ENCODE results near the gene PSMA8. TPM values are rescaled to one million over a fixed set of nuclear protein-coding genes. Genes with fewer than 3 reads are reported as not detected.
A peak's percentile ranks its signal among the peaks of the same experiment; 100 is the strongest.

Gene PSMA8
- total RNA-seq, 1 experiment from 2014 or later: not detected

DNA sequence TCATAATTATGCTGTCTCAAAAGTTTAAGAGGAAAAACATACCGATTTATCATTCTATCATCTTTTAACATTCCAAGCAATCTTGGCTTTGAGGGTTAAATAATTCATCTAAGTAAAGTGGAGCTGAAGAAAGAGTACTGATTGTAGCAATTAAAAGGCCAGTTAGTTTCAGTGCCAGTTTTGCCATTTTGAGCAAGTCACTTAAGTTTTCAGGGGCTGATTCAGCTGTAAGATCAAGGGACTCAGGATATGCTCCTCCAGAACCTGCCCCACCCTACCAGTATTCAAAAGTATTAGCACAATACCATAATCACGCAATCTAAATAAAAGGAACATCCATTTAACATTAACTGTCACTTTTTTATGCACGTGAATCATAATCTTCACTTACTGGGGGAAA lies 45.2 kb upstream of the PSMA8 start:
- intact Hi-C loops (cut with micrococcal nuclease; ENCODE audit: unreplicated experiment): no loop called here
- Histone ChIP-seq H3K9me2 (ENCODE audit: insufficient read depth) (no peaks in the 10 kb centered on the region), H3K79me2 (ENCODE audit: low read depth) (peaks cover 43% of the 10 kb centered on the region), H4K20me1 (ENCODE audit: insufficient read depth) (peaks cover 12% of the 10 kb centered on the region), H2AFZ (no peak overlapping the region), H3K27ac (no peak overlapping the region), H3K4me1 (replicated peaks; ENCODE audit: insufficient read depth) (peaks cover 12% of the 10 kb centered on the region; the same call in 1 of the 2 replicates), H3K9me3 (ENCODE audit: insufficient read depth, low read depth) (no peaks in the 10 kb centered on the region), H3K36me3 (ENCODE audit: low read depth) (0 out of 2 replicates have a peak, but pooled peaks cover under 1% of the 10 kb centered on the region), H3K4me2 (peak overlapping the region; percentile 89), H3F3A (ENCODE audit: insufficient read depth, low read depth) (no peaks in the 10 kb centered on the region), H3K27me3 (ENCODE audit: insufficient read depth, low read depth) (no peaks in the 10 kb centered on the region), H3K4me3 (peak overlapping the region; percentile 73)
- CTCF ChIA-PET: no interaction called here
- no TSS peak for BruUV-seq (replicated peaks)
- no peak for DNase-seq
- POLR2A ChIA-PET (ENCODE audit: unreplicated experiment): no interaction called here
- TF ChIP-seq CTCF (conservative IDR thresholded peaks at IDR 0.05) (no peak), EZH2 (IDR thresholded peaks at IDR 0.05; ENCODE audit: low read depth) (no peak)

- CTCF ChIA-PET: no interaction called here
- no peaks in the 10 kb centered on the region for H3F3A ChIP-seq (ENCODE audit: insufficient read depth, low read depth)
- H2AFZ ChIP-seq: peak overlapping the region; percentile 91; the same call in 1 of the 2 replicates
- BruUV-seq (replicated peaks): TSS peak; percentile 38
- H3K4me1 ChIP-seq (replicated peaks; ENCODE audit: insufficient read depth): peaks cover 12% of the 10 kb centered on the region; the same call in 1 of the 2 replicates
- H3K4me2 ChIP-seq: peak overlapping the region; percentile 89
- H3K27ac ChIP-seq: peak overlapping the region; percentile 60; the same call in 1 of the 2 replicates
- peaks cover 43% of the 10 kb centered on the region for H3K79me2 ChIP-seq (ENCODE audit: low read depth)
- TF ChIP-seq CTCF (conservative IDR thresholded peaks at IDR 0.05) (no peak), EZH2 (IDR thresholded peaks at IDR 0.05; ENCODE audit: low read depth) (no peak)
- H3K9me2 ChIP-seq (ENCODE audit: insufficient read depth): no peaks in the 10 kb centered on the region
- H3K36me3 ChIP-seq (ENCODE audit: low read depth): no peaks in the 10 kb centered on the region
- peaks cover 12% of the 10 kb centered on the region for H4K20me1 ChIP-seq (ENCODE audit: insufficient read depth)
- DNase-seq: no peak
- no peaks in the 10 kb centered on the region for H3K9me3 ChIP-seq (ENCODE audit: insufficient read depth, low read depth)
- intact Hi-C loops (cut with micrococcal nuclease; ENCODE audit: unreplicated experiment): loop anchor here (5.0 kb wide), 1 partner anchor 458 kb away; the partner anchor contains the start of gene KCTD1
- H3K4me3 ChIP-seq: peak overlapping the region; percentile 73
- no peaks in the 10 kb centered on the region for H3K27me3 ChIP-seq (ENCODE audit: insufficient read depth, low read depth)
- POLR2A ChIA-PET (ENCODE audit: unreplicated experiment): no interaction called here
Observed at GRCh38 chr18:26089293-26090129, 44.2 kb upstream of the PSMA8 start.

- intact Hi-C loops (cut with micrococcal nuclease; ENCODE audit: unreplicated experiment): loop anchor here (5.0 kb wide), 1 partner anchor 457 kb away; the partner anchor contains the start of gene KCTD1
- Histone ChIP-seq H3K79me2 (ENCODE audit: low read depth) (peaks cover 43% of the 10 kb centered on the region), H3K27me3 (ENCODE audit: insufficient read depth, low read depth) (no peaks in the 10 kb centered on the region), H3K27ac (peak within 1 kb of the TSS; percentile 60), H3K36me3 (ENCODE audit: low read depth) (no peaks in the 10 kb centered on the region), H3K4me2 (peak within 1 kb of the TSS; percentile 89), H3K4me3 (peak within 1 kb of the TSS; percentile 73), H3K9me2 (ENCODE audit: insufficient read depth) (no peaks in the 10 kb centered on the region), H3K4me1 (replicated peaks; ENCODE audit: insufficient read depth) (peaks cover 12% of the 10 kb centered on the region; the same call in 1 of the 2 replicates), H3F3A (ENCODE audit: insufficient read depth, low read depth) (no peaks in the 10 kb centered on the region), H3K9me3 (ENCODE audit: insufficient read depth, low read depth) (no peaks in the 10 kb centered on the region), H2AFZ (peak within 1 kb of the TSS; percentile 91), H4K20me1 (ENCODE audit: insufficient read depth) (peaks cover 12% of the 10 kb centered on the region)
- no TSS peak for BruUV-seq (replicated peaks)
- TF ChIP-seq CTCF (conservative IDR thresholded peaks at IDR 0.05) (no peak), EZH2 (IDR thresholded peaks at IDR 0.05; ENCODE audit: low read depth) (no peak)
- CTCF ChIA-PET: no interaction called here
- DNase-seq: peak; percentile 73 to 85
- POLR2A ChIA-PET (ENCODE audit: unreplicated experiment): no interaction called here
Observed at GRCh38 chr18:26090130-26091046, 43.3 kb upstream of the PSMA8 start, which contains the start of gene SS18. Gene SS18 (minus strand): TSS chr18:26090613. CDS start chr18:26090569, 44 bp downstream.
